Fibroblast of peridontal ligament (primary cell): Measurements from ENCODE around the gene MMP15.
"Not testable (repeated sequence)": the region's sequence is repeated elsewhere in the genome, so short reads cannot be mapped to it uniquely, and the experiment has no call there.

Experiments used
- DNase-seq: peaks from one replicate; pipeline ENCODE4 v3.0.0-alpha.2; 2010; ENCODE audit errors: extremely low read depth

MMP15 gene

DNA sequence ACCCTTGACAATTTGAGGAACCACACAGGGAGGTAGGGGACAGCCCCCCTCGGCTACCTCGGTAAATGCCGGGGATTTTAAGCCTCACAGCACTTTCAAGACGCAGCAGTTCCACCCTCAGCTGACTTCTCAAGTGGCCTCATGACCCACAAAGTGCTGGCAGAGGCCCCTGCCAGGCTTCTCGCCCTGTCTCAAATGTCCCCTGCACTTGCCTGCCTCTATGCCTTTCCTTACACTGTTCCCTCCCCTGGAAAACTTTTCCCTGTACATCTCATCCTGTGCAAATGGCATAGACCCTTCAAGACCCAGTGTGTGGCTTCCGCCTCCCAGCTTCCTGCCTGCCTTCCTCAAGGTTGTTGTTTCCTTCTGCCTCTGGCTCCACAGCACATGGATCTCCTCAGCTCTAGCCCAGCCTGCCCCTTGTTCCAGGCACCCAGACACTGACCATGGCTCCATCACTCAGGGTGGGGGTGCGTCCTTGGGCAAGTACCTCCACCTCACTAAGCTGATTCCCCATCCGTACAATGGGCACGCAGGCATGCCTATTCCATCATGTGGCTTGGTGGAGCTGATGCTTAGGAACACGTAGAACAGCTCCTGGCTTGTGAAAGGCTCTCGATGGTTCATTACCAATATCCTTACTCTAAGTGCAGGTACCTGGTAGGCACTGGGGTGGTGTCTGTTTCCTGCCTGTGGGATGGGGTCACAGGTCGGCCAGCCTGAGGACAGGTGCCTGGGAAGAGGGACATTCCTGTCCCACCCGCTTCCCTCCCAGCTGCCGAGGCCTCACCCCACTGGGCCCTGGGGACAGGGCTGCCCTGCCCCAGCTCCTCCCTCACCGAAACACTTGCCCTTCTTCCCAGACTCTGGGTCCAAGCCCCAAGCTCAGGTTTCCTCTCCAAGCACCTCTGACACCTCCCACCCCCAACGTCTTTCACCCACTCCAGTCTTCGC, 24.0 kb downstream of the MMP15 start:
- DNase-seq = no peak

DNA sequence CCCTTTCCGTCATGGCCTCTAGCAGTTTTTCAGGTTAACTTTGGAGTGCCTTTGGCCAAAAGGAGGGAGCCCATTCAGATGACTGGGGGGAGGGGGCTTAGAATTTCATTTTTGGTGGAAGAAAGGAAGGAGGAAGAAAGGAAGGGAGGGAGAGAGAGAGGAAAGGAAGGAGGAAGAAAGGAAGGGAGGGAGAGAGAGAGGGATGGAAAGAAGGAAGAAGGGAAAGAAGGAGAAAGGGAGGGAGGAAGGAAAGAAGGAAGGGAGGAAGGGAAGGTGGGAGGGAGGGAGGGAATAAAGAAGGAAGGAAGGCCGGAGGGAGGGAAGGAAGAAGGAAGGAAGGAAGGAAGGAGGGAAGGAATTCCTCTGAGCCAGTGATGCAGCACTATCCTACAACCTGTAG, 25.7 kb downstream of the MMP15 start:
- DNase-seq = no peak

DNA sequence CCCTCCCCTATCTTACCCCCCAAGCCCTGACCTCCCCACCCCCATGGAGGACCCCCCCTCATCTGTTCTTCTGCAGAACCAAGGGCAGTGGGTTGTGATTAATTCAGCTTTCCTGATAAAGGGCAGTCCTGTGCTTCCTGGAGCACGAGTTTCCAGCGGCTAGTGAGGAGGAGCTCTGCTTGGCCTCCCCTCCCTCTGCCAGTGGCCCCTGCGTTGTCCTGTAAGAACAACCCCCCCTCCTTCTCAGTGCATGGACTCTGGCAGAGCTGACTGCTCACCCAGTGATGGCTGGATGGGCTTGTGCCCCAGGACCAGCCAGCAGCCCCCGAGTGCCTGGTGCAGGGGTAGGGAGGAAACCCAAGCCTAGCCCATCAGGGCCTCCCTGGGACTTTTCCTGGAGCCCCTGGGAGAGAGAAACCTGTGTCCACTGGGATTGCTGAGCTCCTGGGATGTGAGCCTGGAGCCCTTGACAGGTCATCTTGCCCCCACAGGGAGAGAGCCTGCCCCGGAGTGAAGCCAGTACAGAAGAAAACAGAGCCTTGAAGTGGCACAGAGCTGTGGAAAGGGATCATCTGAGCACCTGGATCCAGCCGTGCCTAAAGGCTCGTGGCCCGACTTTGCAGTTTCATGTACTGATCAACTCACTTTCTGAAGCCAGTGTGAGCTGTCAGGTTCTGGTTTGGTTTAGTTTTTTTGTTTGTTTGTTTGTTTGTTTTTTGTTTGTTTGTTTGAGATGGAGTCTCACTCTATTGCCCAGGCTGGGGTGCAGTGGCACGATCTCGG, 26.5 kb downstream of the MMP15 start:
- DNase-seq = no peak

DNA sequence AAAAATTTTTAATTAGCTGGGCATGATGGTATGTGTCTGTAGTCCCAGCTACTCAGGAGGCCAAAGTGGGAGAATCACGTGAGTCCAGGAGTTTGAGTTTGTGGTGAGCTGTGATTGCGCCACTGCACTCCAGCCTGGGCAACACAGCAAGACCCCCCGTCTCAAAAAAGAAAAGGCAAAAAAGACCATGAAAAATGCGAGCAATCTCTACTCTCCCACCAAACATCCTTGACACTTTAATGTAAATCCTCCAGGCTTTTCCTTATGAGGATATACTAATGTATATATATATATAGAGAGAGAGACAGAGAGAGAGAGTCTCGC, 28.1 kb downstream of the MMP15 start:
- DNase-seq = no peak

DNA sequence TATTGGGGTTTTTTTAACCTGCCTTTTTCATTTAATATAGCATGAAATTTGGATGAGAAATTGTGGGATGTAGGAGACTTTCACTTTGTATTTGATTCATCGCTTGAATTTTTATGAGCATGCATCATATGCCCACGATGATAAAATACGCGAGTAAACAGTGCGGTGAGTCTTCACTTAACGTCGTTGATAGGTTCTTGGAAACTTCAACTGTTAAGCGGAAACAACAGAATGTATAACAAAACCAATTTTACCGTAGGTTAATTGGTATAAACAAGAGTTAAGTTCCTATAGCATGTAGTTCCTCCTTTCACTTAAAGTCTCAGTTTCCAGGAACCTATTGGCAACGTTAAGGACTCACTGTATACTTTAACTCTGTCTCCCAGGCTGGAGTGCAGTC, 28.7 kb downstream of the MMP15 start:
- DNase-seq = no peak

DNA sequence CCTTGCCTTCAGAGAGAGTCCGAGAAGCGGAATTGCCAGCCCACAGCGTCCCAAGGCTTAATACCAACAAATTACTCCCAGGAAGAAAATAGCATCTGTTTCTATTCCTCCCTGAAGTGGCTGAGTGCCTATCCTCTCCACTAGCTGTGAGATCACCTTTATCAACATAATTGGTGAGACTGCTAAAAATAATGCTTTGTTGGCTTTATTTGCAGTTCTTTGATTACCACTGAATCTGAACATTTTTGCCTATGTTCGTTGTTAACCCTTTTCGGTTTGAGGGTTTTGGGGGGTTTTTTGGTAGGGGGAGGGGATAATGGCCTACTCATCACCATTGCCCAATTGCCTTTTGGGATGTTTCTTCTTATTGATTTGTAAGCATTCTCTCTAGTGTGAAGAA, 31.0 kb downstream of the MMP15 start:
- DNase-seq = no peak

DNA sequence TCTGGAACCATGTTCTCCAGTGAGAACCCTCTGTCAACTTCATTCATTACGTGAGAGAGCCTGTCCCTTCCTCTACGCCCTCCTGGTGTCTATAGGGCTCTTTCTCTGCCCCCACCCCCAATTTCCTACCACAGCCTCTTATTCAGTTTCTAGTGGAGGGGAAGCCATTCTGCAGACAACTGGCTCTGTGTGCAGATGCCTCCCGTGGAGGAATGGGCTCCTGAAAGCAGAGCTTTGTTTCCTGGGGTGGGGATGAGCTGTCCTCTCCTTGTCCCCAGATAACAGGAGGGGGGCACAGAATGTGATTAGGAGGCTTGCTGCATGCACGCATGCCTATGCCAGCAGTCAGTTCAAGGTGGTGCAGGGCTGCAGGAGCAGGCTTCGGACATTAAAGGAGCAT, 31.6 kb downstream of the MMP15 start:
- DNase-seq = no peak

DNA sequence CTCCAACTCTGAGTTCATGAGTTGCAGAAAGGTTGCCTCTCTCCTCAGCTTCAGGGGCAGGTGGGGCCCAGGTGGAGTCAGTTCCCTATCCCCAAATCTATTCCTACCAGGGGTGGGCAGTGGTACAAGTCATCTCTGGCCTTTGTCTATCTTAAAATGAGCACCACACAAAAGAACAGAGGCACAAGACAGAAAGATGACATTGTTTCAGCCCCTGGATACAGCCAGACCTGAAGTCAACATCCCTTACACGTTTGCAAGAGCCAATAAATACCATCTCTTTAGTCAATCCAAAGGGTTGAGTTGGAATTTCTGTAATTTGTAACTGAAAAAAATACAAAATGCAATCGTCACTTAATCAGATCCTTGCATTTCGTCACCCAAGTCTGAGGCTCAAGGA, 32.2 kb downstream of the MMP15 start:
- no peak for DNase-seq

DNA sequence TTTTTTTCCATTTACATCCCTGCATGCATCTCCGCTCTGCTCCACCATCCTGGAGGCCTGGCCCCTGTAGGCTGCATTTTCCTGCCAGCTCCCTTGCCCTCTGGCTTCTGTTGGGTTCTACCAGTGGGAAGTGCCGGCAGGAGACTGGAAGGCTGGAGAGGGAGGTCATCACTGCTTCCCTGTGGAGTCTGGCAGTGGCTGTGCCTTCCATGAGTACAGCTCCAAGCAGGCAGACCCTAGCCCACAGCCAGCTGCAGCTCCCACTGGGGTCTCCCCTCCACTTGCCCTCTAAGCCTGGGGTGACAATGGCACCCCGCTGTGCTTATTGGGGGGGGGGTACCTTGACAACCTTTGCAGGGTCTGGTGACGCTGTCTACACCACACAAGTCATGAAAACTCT, 37.3 kb downstream of the MMP15 start:
- DNase-seq = no peak

DNA sequence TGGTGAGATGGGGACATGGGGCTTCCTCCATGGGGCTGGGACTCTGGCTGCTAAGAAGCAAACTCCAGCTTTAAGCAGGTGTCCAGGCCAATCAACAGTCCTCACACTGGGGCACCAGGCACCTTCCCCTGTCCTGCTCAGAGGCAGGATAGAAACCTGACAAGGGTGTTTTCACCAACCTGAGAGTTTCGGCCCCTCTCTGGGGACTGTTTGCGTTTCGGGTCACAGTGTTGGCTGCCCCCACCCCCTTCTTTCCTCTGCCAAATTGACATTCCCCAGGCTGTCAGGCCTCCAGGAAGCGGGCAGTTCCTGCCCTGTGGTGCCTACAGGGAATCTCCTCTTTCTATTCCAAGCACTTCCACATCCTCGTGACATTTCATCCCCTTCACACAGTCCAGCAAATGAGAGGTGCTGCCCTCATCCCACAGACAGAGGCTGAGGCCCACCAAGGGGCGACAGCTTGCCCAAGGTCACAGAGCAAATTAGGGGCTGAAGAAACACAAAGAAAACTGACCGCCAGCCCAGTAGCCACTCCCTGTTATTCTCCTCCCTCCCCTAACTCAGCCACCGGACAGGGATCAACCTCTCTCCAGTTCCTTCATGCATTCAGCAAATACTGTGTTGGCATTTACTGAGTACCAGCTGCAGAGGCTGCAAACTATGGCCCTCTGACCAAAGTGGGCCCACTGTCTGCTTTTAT, 38.0 kb downstream of the MMP15 start:
- DNase-seq = no peak

DNA sequence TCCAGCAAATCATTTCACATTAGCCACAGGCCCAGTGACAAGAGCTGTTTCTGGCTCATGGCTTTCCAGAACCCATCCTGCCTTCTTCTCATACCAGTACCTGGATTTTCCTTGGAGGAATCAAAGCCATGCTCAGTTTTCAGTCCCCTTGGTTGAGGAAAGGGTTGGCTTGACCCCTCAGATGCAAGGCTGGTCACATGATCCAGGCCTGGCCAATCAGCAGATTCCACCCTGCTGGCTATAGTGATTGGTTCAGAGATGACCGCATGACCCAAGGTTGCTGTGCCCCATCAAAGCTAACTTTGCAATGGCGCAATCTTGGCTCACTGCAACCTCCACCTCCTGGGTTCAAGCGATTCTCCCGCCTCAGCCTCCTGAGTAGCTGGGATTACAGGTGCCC, 45.0 kb downstream of the MMP15 start:
- DNase-seq = no peak

DNA sequence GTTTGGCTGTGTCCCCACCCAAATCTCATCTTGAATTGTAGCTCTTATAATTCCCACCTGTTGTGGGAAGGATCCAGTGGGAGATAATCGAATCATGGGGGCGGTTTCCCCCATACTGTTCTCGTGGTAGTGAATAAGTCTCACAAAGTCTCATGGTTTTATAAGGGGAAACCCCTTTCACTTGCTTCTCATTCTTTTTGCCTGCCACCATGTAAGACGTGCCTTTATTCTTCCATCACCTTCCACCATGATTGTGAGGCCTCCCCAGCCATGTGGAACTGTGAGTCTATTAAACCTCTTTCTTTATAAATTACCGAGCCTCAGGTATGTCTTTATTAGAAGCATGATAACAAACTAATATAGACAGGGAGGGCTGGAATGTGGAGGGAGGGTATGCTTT, 46.6 kb downstream of the MMP15 start:
- not testable (repeated sequence) for DNase-seq

DNA sequence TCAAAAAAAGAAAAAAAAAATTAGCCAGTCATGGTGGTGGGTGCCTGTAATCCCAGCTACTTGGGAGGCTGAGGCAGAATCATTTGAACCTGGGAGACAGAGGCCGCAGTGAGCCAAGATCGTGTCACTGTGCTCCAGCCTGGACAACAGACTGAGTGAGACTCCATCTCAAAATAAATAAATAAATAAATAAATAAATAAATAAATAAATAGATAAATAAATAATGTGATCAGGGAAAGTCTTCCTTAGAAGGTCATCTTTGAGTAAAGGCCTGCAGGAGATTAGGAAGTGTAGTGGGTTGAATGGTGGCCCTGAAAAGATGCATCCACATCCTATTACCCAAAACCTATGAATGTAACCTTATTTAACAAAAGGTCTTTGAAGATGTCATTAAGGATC, 47.5 kb downstream of the MMP15 start:
- not testable (repeated sequence) for DNase-seq

DNA sequence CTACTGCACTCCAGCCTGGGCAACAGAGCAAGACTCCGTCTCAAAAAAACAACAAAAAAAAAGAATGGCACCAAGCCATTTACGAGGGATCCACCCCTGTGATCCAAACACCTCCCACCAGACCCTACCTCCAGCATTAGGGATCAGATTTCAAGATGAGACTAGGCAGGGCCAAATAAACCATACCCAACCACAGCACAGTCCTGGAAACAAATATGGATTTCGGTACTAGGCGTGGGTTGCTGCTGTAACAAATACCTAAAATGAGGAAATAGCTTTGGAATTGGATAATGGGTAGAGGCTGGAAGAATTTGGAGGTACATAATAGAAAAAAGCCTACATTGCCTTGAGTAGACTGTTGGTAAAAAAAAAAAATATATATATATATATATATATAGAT, 49.1 kb downstream of the MMP15 start:
- no peak for DNase-seq

DNA sequence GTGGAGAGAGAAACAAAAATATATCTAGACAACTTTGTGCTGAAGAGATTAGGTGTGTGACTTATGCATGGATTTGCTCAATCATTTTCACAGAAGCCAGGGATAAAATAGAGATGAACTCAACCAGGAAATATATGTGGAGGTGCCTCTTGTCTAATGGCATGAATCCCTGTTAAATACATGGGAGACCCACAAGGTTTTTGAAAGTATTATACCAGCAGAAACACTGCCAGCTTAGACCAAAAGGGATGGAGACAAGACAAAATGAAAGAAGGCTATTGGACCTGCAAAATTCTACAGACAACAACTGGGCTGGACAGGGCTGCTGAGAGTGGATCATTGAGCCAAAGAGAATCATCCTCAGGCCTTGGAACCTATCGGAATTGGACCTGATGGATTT, 51.0 kb downstream of the MMP15 start:
- no peak for DNase-seq

DNA sequence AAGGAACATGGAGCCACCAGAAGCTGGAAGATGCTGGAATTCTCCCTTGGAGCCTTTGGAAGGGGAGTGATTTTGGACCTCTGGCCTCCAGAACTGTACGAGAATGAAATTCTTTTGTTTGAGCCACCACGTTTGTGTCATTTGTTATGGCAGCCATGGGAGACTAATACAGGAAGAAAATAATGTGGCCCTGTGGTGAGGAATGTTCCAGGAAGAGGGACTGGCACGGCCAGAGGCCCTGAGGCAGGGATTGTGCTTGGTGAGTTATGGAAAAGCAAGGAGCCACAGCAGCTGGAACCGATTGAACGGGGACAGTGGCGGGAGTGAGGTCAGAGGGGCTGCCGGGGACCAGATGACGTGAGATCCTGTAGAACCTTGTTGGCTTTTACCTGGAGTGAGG, 52.2 kb downstream of the MMP15 start:
- no peak for DNase-seq

DNA sequence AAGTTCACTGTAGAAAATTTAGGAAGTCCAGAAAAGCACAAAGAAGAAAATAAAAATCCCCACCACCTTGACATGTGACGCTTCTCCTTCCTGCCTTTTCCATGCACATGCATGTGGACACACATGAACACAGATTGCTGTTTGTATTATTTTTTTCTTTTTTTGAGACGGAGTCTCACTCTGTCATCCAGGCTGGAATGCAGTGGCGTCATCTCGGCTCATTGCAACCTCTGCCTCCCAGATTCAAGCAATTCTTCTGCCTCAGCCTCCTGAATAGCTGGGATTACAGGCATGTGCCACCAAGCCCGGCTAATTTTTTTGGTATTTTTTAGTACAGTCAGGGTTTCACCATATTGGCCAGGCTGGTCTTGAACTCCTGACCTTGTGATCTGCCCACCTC, 55.1 kb downstream of the MMP15 start:
- not testable (repeated sequence) for DNase-seq

DNA sequence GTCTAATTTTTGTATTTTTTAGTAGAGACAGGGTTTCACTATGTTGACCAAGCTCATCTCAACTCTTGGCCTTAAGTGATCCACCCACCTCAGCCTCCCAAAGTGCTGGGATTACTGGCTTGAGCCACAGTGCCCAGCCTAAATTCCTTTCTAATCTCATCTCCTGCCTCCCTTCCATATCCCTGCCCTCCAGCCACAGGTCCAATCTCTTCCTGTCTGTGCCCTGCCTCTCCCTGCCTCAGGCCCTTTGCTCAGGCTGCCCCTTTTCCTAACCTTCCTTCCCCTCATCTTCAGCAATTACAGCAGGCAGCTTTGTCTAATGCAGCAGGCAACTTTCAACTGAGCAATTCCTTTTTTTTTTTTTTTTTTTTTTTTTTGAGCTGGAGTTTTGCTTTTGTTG, 56.8 kb downstream of the MMP15 start:
- DNase-seq = no peak

DNA sequence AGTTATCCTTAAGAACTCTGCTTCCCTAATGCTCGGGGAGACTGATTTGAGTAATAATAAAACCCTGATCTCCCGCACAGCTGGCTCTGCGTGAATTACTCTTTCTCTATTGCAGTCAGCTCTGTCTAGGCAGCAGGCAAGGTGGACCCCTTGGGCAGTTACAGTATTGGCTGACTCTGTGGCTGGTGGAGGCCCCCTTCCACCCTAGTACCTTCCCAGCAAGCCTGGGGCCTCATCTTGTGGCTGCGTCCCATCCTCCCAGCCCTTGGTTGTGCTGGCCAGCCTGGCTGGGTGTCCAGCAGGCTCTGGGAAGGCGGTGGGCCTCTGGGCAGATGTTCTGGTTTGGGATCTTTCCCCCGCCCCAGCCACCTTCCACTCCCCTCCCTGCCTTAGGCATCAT, 59.1 kb downstream of the MMP15 start:
- DNase-seq = no peak

DNA sequence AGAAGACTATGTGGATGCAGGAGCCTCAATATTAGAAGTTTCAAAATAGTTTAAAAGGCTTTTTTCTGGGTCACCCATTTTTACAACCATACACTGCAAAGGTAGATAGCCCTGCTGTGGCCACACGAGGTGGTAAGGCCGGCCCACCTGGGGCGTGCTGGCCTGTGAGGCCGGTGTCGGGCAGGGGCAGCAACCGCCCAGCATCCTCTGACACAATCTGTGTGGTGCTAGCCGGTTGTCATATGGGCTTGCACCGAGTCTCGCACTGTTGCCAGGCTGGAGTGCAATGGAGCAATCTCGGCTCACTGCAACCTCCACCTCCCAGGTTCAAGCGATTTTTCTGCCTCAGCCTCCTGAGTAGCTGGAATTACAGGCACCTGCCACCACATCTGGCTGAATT, 59.6 kb downstream of the MMP15 start:
- DNase-seq = no peak

DNA sequence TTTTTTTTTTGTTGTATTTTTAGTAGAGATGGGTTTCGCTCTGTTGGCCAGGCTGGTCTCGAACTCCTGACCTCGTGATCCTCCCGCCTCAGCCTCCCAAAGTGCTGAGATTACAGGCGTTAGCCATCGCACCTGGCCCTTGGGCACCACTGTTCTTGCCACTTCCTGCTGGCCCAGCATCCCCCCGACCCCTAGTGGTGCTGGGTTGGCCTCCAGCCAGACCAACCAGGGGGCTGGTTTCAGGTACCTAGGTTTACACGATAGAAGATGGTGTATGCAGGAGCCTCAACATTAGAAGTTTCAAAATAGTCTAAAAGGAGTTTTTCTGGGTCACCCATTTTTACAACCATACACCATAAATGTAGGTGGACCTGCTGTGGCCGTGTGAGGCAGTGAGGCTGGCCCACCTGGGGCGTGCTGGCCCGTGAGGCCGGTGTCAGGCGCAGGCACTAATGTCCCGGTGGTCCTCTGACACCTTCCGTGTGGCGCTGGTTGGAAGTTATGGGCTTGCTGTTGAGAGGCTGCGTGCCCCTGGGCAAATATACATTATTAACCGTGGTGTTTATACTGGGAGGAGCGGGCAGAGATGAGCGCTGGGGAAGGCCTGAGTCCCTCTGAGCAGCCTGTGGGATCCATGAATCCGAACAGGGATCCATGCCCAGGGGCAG, 60.2 kb downstream of the MMP15 start:
- DNase-seq = no peak
